Activated T-helper 17 cell treated with anti-CD3 and anti-CD28 coated beads, Interleukin-2, amount 50 U/mL, for 72 hours (primary cell): ENCODE measurements around the gene OTUD5. TPM values are rescaled to one million over a fixed set of nuclear protein-coding genes. Genes with fewer than 3 reads are reported as not detected.
A peak's percentile ranks its signal among the peaks of the same experiment; 100 is the strongest.

Experiments
- ATAC-seq: fragments of 150-1000 bp; cut with Tn5 transposase; replicated peaks from 2 replicates; pipeline ENCODE4 v1.10.0; 2021; ENCODE audit warnings: mild to moderate bottlenecking, moderate library complexity
- H3K27ac Mint-ChIP-seq: one replicate; pipeline ENCODE4 v1.8.0; 2022; ENCODE audit warnings: mixed read lengths
- H3K27me3 Mint-ChIP-seq: one replicate; pipeline ENCODE4 v1.8.0; 2022; ENCODE audit warnings: mixed read lengths
- H3K36me3 Mint-ChIP-seq: one replicate; pipeline ENCODE4 v1.8.0; 2022; ENCODE audit warnings: low read depth, mild to moderate bottlenecking, mixed read lengths
- H3K4me1 Mint-ChIP-seq: one replicate; pipeline ENCODE4 v1.8.0; 2022; ENCODE audit warnings: mixed read lengths
- H3K4me3 Mint-ChIP-seq: one replicate; pipeline ENCODE4 v1.8.0; 2022; ENCODE audit warnings: mild to moderate bottlenecking, mixed read lengths
- H3K9me3 Mint-ChIP-seq: one replicate; pipeline ENCODE4 v1.8.0; 2022; ENCODE audit warnings: mixed read lengths
- total RNA-seq, 2 donors: library from RNA; stranded (reverse); gene quantifications; one replicate each; pipeline ENCODE4 v1.2.3, GENCODE V29; 2022

Gene OTUD5
- total RNA-seq, 2 donors from 2014 or later = 67.1 to 111 TPM

DNA sequence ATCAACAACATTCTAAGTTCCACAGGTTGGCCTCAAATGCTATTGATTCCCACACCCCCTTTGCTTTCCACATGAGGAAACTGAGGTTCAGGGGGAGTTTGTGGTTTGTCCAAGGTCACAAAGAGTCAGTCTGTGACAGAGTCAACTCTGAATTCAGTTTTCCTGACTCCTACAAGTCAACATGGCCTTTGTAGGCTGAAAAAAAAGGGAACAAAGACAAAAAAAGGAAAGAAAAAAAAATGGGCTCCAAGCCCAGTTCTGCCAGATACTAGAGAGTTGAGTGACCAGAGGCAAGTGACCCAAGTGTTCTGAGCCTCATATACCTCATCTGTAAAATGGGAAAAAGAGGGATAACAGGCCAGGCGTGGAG is 22.1 kb downstream of the OTUD5 start:
- H3K9me3 Mint-ChIP-seq = no peaks in the 10 kb centered on the region
- H3K27me3 Mint-ChIP-seq = no peaks in the 10 kb centered on the region
- peak overlapping the region; percentile 93 for H3K4me3 Mint-ChIP-seq
- peaks cover 89% of the 10 kb centered on the region for H3K36me3 Mint-ChIP-seq
- peak overlapping the region; percentile 96 for H3K27ac Mint-ChIP-seq
- ATAC-seq = no peak
- H3K4me1 Mint-ChIP-seq = peaks cover 36% of the 10 kb centered on the region

DNA sequence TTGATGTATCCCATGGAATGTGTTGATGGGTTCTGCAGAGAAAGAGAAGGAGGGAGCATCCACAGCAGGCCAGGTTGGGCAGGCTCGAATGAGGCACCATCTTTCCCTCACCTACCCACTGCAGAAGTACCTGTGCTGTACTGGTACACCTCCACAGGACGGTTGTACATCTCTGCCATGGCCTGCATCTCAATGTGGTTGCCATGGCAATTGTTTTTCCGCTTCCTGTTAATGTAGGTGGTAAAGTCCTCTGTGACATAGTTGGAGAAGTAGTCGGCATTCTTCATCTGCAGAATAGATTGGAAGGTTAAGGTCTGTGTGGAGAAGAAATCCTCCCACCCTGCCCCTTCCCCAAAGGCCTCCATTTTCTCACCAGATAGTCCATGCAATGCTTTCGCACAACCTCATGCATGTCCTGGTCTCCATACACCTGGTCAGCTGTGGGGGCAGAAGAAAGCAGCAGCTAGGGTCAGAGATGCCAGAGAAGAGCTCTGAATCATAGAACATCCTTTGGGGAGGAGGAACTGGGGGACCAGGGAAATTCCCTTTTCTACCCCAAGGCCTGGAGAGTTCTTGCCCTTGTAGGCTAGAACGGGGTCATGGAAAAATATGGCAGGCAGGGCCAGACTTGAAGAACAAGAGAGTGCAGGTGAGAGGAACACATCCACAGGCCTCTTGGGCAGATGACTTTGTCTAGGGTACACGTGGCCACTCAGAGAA is 22.7 kb downstream of the OTUD5 start:
- Mint-ChIP-seq H3K4me1 (peaks cover 36% of the 10 kb centered on the region), H3K4me3 (peak overlapping the region; percentile 93), H3K27ac (peak overlapping the region; percentile 96), H3K36me3 (peaks cover 89% of the 10 kb centered on the region), H3K27me3 (no peaks in the 10 kb centered on the region), H3K9me3 (no peaks in the 10 kb centered on the region)
- peak; percentile 21 for ATAC-seq

DNA sequence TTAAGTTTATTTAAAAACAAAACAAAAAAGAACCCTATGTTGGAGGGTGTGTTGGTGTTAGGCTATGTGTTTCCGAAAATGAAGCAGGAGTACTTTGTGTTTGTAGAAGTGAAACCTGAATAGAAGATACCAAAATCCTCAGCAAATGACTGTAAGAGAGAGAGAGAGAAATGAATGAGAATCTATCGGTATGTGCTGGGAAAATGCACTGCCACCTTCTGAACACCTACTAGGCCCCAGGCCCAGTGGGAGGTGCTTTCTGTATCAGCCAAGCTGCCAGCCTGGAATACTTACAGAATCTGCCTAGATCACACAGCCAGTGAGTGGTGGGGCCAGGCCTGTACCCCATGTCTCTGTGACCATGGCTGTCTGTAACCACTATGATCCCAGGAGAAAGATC is 23.6 kb downstream of the OTUD5 start:
- ATAC-seq = peak; percentile 17
- no peaks in the 10 kb centered on the region for H3K9me3 Mint-ChIP-seq
- no peaks in the 10 kb centered on the region for H3K27me3 Mint-ChIP-seq
- H3K36me3 Mint-ChIP-seq = peaks cover 88% of the 10 kb centered on the region
- peak overlapping the region; percentile 93 for H3K4me3 Mint-ChIP-seq
- H3K27ac Mint-ChIP-seq = peak overlapping the region; percentile 96
- peaks cover 28% of the 10 kb centered on the region for H3K4me1 Mint-ChIP-seq

DNA sequence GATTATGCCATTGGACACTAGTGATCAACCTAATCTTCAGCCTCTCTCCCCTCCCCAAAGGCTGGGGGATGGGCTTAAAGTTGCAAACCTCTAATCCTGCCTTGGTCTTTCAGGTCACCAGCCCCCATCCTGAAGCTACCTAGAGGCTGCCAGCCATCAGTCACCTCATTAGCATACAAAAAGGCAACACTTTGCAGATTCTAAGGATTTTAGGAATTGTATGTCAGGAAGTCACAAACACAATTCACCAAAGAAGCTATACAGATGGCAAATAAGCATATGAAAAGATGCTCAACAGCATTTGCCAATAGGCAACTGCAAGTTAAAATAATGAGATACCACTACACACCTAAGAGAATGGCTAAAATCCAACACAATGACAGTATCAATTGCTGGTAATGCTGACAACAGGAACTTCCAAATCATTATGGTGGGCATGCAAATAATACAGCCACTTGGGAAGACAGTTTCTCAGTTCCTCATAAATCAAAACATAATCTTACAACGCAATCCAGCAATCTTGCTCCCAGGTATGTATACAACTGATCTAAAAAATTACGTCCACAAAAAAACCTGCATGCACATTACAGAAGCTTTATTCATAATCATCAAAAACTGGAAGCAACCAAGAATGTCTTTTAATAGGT is 29.5 kb downstream of the OTUD5 start:
- H3K4me3 Mint-ChIP-seq = no peak overlapping the region
- ATAC-seq = no peak
- no peak overlapping the region for H3K27ac Mint-ChIP-seq
- no peaks in the 10 kb centered on the region for H3K9me3 Mint-ChIP-seq
- H3K36me3 Mint-ChIP-seq = peaks cover 88% of the 10 kb centered on the region
- H3K4me1 Mint-ChIP-seq = peaks cover 14% of the 10 kb centered on the region
- H3K27me3 Mint-ChIP-seq = no peaks in the 10 kb centered on the region

DNA sequence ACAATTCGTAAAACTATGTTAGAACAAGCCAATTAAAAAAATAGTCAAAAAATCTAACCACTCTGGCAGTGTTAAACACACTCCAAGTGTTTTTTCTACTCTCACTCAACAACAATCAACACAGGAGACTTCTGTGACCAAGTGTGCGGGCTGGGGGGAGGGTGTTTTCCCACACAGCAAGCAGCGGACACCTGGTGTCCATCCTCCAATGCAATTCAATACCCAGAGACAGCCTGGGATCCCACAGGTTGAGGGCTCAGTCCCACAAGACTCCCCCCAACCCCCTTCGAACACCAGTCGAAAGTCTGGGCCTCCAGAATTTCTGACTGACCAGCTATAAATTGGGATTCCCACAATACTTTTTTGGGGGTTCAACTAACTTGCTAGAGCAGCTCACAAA is 30.3 kb downstream of the OTUD5 start:
- Mint-ChIP-seq H3K9me3 (no peaks in the 10 kb centered on the region), H3K36me3 (peaks cover 92% of the 10 kb centered on the region), H3K4me1 (peaks cover 12% of the 10 kb centered on the region), H3K27ac (no peak overlapping the region), H3K27me3 (no peaks in the 10 kb centered on the region), H3K4me3 (no peak overlapping the region)
- no peak for ATAC-seq

DNA sequence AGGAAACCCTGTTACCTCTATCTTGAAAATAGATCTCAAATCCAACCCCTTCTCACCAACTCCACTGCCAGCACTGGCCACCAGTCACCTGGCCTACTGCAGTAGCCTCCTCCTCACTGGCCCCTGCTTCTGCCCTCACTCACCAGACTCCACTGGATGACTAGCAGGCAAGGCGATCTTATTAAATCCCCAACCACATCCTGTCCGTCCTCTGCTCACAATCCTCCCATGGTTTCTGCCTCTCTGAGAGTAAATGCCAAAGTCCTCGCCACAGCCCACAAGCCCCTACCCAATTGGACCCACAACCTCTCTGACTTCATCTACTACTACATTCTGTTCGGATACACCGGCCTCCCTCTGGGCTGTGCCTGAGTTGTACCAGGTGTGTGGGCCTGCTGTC is 33.1 kb downstream of the OTUD5 start:
- Mint-ChIP-seq H3K4me3 (peak overlapping the region; percentile 55), H3K9me3 (no peaks in the 10 kb centered on the region), H3K27me3 (no peaks in the 10 kb centered on the region), H3K4me1 (peaks cover 12% of the 10 kb centered on the region), H3K27ac (peak overlapping the region; percentile 76), H3K36me3 (peaks cover 99% of the 10 kb centered on the region)
- ATAC-seq = peak; percentile 31

DNA sequence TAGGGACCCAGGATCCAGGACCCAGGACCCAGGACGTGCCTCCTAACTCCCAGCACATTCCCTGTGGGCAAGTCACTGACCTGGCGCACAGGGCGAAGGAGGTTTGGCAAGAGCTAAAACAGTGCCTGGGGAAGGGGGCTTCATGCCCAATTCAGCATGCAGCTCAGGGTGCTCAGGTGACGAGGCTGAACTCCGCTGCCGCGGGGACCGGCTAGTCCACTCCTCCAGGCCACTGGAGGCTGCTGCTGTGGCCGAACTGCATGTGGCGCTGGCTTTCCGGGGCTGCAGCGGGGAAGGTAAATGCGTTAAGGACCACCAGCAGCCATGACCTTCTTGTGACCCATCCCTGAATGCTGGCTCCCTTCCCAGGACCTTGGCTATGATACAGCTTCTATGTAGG is 33.6 kb downstream of the OTUD5 start:
- Mint-ChIP-seq H3K4me3 (peak overlapping the region; percentile 55), H3K27me3 (no peaks in the 10 kb centered on the region), H3K36me3 (peaks cover 100% of the 10 kb centered on the region), H3K4me1 (peaks cover 12% of the 10 kb centered on the region), H3K27ac (peak overlapping the region; percentile 76), H3K9me3 (no peaks in the 10 kb centered on the region)
- ATAC-seq = no peak

DNA sequence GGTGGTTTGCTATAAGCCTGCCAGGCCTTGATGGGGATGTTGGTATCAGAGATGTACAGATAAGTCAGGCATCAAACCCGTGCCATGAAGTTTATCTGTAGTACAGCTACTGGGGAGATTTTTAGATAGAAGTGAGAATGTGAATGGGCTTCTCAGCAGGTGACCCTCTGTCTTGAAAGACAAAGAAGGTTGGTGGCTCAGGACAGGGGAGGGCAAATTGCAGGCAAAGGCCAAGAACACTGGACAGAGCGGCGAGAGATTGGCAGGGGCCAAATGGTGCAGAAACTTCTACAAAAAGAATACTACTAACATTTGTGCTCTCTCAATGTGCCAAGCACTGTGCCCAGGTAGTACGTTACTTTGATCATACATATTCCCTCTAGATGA is 36.7 kb downstream of the OTUD5 start:
- peak overlapping the region; percentile 97 for H3K4me3 Mint-ChIP-seq
- peaks cover 100% of the 10 kb centered on the region for H3K36me3 Mint-ChIP-seq
- H3K27me3 Mint-ChIP-seq = no peaks in the 10 kb centered on the region
- peaks cover 12% of the 10 kb centered on the region for H3K4me1 Mint-ChIP-seq
- peak overlapping the region; percentile 98 for H3K27ac Mint-ChIP-seq
- ATAC-seq = no peak
- H3K9me3 Mint-ChIP-seq = no peaks in the 10 kb centered on the region

DNA sequence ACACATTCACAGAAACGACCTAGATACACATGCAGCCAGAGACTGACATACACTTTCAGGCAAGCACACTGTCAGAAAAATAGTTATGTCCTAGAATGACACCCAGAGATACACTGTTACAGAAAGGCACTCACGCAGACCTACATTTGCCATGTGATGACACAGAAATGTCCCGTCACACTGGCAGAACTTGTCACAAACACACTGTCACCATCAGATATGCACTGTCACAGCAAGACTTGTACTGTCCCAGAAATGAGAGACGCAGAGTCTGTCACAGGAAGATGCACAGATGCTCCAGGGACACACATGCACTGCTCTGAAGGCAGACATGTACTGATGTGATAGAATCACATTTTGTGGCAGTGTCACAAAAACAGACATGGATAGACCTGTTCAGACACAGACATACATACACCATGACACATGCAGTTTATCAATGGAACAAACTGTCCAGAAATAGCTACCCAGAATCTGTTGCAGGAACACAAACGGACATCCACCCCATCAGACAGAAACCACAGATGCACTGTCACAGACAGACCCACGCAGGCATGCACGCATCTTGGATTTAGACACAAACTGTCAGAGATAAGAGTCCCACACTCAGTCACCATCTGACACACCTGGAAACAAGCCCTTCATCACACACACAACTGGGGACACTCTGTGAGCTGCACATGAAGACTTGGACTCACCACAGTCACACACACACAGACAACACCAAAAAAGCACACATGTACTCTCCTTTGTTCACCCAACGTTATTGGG is 37.3 kb downstream of the OTUD5 start:
- peaks cover 12% of the 10 kb centered on the region for H3K4me1 Mint-ChIP-seq
- H3K4me3 Mint-ChIP-seq = peak overlapping the region; percentile 97
- no peaks in the 10 kb centered on the region for H3K9me3 Mint-ChIP-seq
- peak; percentile 38 for ATAC-seq
- H3K27me3 Mint-ChIP-seq = no peaks in the 10 kb centered on the region
- peaks cover 100% of the 10 kb centered on the region for H3K36me3 Mint-ChIP-seq
- H3K27ac Mint-ChIP-seq = peak overlapping the region; percentile 98

DNA sequence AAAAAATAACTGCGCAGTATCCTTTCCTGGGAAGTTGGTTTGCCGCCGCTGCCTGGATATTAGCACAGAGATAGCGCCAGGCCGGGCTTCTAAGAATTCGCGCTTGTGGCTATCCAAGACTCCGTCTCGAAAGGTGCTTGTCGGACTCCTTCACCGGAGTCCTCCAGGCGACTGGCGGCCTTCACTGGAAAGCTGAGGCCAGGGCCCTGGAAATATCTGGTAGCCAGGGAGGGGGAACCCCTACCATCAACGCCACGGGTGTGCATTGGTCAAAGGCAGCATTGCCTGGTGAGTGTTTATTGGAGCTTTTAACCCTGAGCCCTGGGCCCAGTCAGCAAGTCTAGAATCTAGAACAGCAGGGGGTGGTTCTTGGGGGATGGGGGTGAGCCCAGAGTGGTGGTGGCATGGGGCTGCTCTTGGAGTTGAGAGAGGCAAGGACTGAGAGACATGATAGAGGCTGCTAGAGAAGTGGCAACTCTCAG is 38.0 kb downstream of the OTUD5 start:
- H3K27ac Mint-ChIP-seq = peak overlapping the region; percentile 98
- peak; percentile 53 for ATAC-seq
- peaks cover 100% of the 10 kb centered on the region for H3K36me3 Mint-ChIP-seq
- H3K27me3 Mint-ChIP-seq = no peaks in the 10 kb centered on the region
- H3K4me1 Mint-ChIP-seq = peaks cover 10% of the 10 kb centered on the region
- peak overlapping the region; percentile 97 for H3K4me3 Mint-ChIP-seq
- H3K9me3 Mint-ChIP-seq = no peaks in the 10 kb centered on the region

DNA sequence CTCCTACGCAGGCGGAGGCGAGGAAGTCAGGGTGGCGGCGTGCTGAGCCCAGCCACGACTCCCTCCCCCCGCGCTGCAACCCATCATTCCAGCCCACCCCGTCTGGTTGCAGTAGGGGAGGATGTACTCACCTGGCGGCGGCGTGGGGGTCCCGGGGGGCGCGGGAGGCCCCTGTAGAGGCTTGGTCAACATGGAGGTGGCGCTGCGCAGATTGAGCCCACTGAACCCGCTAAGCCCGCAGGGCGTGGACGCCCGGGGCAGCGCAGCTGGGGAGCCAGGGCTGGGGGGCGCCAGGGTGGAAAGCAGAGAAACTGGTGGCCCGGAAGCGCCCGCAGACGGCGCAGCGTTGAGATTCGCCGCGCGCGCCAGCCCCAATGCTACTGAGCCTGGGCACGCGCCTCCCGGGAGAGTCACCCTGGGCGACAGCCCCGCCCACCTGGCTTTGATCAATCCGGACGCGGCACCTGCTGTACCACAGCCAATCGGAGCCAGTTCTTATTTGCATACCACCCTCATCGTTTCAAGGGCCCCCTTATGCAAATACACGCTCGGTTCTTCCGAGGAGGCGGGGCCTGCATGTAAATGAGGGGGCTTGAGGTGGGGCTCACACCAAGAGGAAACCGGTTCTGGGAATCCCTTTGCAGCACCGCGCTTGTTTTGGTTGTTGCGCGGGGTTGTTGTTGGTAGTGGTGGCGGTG is 38.6 kb downstream of the OTUD5 start, which contains the start of gene PIM2:
TSS of gene PIM2 (minus strand) at position 382 of the 698 bp plus-strand sequence. CDS start at position 192, 190 bp downstream.
- ATAC-seq = peak; percentile 71
- H3K4me1 Mint-ChIP-seq = peaks cover 5% of the 10 kb centered on the region

DNA sequence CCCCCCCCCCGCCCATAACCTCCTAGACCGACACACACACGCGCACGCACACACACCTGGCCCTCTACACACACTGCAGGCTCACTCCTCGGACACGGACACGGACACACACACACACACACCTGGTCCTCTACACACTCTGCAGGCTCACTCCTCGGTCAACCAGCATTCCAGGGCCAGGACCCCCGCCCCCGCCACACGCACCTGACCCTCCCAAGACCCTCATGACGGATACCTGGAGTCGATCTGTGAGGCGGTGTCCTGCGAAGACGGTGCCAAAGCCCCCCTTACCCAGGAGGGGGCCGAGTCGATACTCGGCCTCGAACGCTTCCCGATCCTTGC is 39.1 kb downstream of the OTUD5 start:
- ATAC-seq = no peak
- Mint-ChIP-seq H3K27ac (peak overlapping the region; percentile 98), H3K4me1 (peaks cover 5% of the 10 kb centered on the region), H3K9me3 (no peaks in the 10 kb centered on the region), H3K36me3 (peaks cover 100% of the 10 kb centered on the region), H3K4me3 (peak overlapping the region; percentile 97), H3K27me3 (no peaks in the 10 kb centered on the region)

More for the DNA sequence above, 38.6 kb downstream of the OTUD5 start, which contains the start of gene PIM2:
- H3K36me3 Mint-ChIP-seq = peaks cover 100% of the 10 kb centered on the region
- H3K9me3 Mint-ChIP-seq = no peaks in the 10 kb centered on the region
- H3K27ac Mint-ChIP-seq = peak within 1 kb of the TSS; percentile 98
- H3K27me3 Mint-ChIP-seq = no peaks in the 10 kb centered on the region
- H3K4me3 Mint-ChIP-seq = peak within 1 kb of the TSS; percentile 97

DNA sequence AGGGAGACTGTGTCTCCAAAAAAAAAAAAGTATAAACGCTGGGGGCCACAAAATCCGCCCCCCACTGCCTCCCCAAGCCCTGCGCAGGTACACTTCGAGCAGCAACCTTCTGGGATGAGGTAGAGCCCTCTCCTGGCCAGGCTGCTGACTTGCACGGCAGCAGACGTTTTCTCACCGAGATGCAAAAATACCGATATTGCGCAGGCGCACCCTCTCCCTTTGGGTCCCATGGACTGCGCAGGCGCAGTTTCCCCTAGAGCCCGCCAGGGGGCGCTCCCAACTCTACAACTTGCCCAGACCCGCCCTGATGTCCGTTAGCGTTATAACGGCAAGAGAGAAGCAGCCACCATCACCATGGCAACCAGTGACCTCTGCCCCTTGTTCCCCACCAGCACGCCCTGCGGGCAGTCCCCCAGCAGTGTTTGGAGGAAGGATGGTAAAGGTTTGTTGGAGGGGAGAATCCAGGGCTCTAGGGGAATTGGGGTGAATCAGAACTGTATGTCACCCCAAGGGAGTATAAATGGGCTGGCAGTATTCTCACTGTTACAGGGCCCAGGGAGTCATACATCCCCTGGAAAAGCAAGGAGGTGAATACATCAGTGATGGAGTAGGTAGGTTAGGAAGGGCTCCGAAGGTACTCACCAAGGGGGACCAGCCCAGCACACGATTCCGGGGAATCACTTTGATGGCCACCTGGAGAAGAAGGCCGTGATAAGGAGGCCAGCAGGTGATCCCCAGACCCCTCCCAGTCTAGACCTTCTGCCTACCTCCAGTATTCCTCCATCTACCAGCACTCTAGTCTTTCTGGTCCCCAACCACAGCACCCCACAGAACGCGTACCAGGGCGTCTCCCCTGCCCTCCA is 40.0 kb downstream of the OTUD5 start:
- peaks cover 8% of the 10 kb centered on the region for H3K4me1 Mint-ChIP-seq
- peak overlapping the region; percentile 98 for H3K27ac Mint-ChIP-seq
- peak overlapping the region; percentile 97 for H3K4me3 Mint-ChIP-seq
- peak; percentile 17 for ATAC-seq
- no peaks in the 10 kb centered on the region for H3K9me3 Mint-ChIP-seq
- peaks cover 100% of the 10 kb centered on the region for H3K36me3 Mint-ChIP-seq
- H3K27me3 Mint-ChIP-seq = no peaks in the 10 kb centered on the region
